K562 (cell line): Measurements from ENCODE around the gene RETN. TPM values are rescaled to one million over a fixed set of nuclear protein-coding genes. Genes with fewer than 3 reads are reported as not detected.

ENCODE experiments used
- BMI1 ChIP-seq: fragments of 150-350 bp; IDR thresholded peaks from 2 replicates; pipeline ENCODE4 v1.6.1; 2014; ENCODE audit warnings: low read length
- CBX1 ChIP-seq: sonication (generic); IDR thresholded peaks from 2 replicates; pipeline ENCODE4 v1.6.1; 2016; ENCODE audit warnings: antibody characterized with exemption, low read depth, mild to moderate bottlenecking
- CBX8 ChIP-seq: fragments of 200-600 bp; sonication (generic); IDR thresholded peaks from 2 replicates; pipeline ENCODE4 v1.6.1; 2012; ENCODE audit warnings: borderline replicate concordance, mixed run types, low read depth, mild to moderate bottlenecking, moderate library complexity, mixed read lengths, low read length, control low read depth, inconsistent platforms; ENCODE audit not compliant: poor library complexity, severe bottlenecking; ENCODE audit errors: extremely low read depth
- CREB1 ChIP-seq, 2 experiments: sonication (generic) in 1 of 2; formaldehyde crosslinking in 1 of 2; IDR thresholded peaks; 2 replicates each; pipeline versions ENCODE4 v1.6.1 to v1.8.0; 2012 to 2022; ENCODE audit warnings: inconsistent platforms in 1 of 2, mild to moderate bottlenecking in 1 of 2, missing genetic modification reagents in 1 of 2, moderate library complexity in 1 of 2
- CSDE1 ChIP-seq, 2 experiments: fragments of 450-650 bp; IDR thresholded peaks; 2 replicates each; pipeline ENCODE4 v1.6.1; 2016; ENCODE audit warnings: mild to moderate bottlenecking in 1 of 2
- EP400 ChIP-seq: fragments of 450-650 bp; IDR thresholded peaks from 2 replicates; pipeline ENCODE4 v1.6.1; 2017; ENCODE audit warnings: antibody characterized with exemption, mild to moderate bottlenecking, moderate library complexity
- HMGXB4 ChIP-seq: sonication (generic); formaldehyde crosslinking; IDR thresholded peaks from 2 replicates; pipeline ENCODE4 v1.8.1; 2023; ENCODE audit warnings: mild to moderate bottlenecking, missing genetic modification reagents
- KDM1A ChIP-seq, 2 experiments: fragments of 450-650 bp; IDR thresholded peaks; 2 replicates each; pipeline ENCODE4 v1.6.1; 2016; ENCODE audit warnings: mild to moderate bottlenecking in 2 of 2
- PML ChIP-seq: IDR thresholded peaks from 2 replicates; pipeline ENCODE4 v1.6.1; 2012; ENCODE audit warnings: low read length, inconsistent platforms
- PREB ChIP-seq: sonication (generic); formaldehyde crosslinking; IDR thresholded peaks from 2 replicates; pipeline ENCODE4 v1.8.1; 2023; ENCODE audit warnings: mild to moderate bottlenecking, missing genetic modification reagents
- TCF15 ChIP-seq: fragments of 250-450 bp; sonication (Bioruptor Pico); IDR thresholded peaks from 2 replicates; pipeline ENCODE4 v1.8.0; 2022; ENCODE audit warnings: moderate library complexity, mild to moderate bottlenecking, inconsistent platforms
- THAP12 ChIP-seq: fragments of 250-450 bp; sonication (Bioruptor Pico); IDR thresholded peaks from 2 replicates; pipeline ENCODE4 v1.9.0; 2021; ENCODE audit warnings: mild to moderate bottlenecking, inconsistent platforms
- ZHX1 ChIP-seq: fragments of 150-350 bp; conservative IDR thresholded peaks from 2 replicates; pipeline ENCODE4 v1.6.1; 2014; ENCODE audit warnings: low read length
- ZKSCAN3 ChIP-seq: fragments of 250-450 bp; sonication (Bioruptor Pico); IDR thresholded peaks from 2 replicates; pipeline ENCODE4 v1.4.0; 2020
- ZNF134 ChIP-seq: fragments of 250-450 bp; sonication (Bioruptor Pico); conservative IDR thresholded peaks from 2 replicates; pipeline ENCODE4 v1.4.0; 2020
- ZNF280B ChIP-seq: fragments of 250-450 bp; sonication (Bioruptor Pico); IDR thresholded peaks from 2 replicates; pipeline ENCODE4 v1.5.1; 2021; ENCODE audit warnings: mild to moderate bottlenecking
- polyA plus RNA-seq, 8 experiments: library from polyadenylated mRNA; depleted of rRNA in 4 of 8; stranded (reverse) in 5 of 8; unstranded in 3 of 8; fragments of >200 nt; fragmentation: Nextera tagmentation in 2 of 8; fragmentation: Illumina TruSeq in 1 of 8; extraction: Ambion mirVana in 2 of 8; extraction: Trizol in 1 of 8; gene quantifications; 2 replicates each; pipeline versions ENCODE4 v1.2.1 to v1.2.3, GENCODE V29; 2011 to 2014; ENCODE audit warnings: inconsistent platforms in 1 of 8, missing spikeins in 1 of 8
- total RNA-seq, 7 experiments: library from RNA; depleted of rRNA in 6 of 7; stranded (reverse); fragments of >200 nt in 6 of 7; fragmentation: Illumina TruSeq in 2 of 7; extraction: Trizol in 2 of 7; gene quantifications; 2 replicates each; pipeline versions ENCODE4 v1.2.1 to v1.2.3, GENCODE V29; 2011 to 2021; ENCODE audit warnings: low replicate concordance in 1 of 7

The RETN gene
- total and polyA plus RNA-seq, 9 of the 15 experiments (the other 6 are each of a cell fraction or from before 2014, with no cell fraction given): not detected

GRCh38 chr19:7637374-7638256 lies 31.2 kb upstream of the RETN start (continued):
- TF ChIP-seq HMGXB4 (CRISPR knock-in tag) (peak; percentile 74; the same call in 1 of the 2 replicates), ZNF134 (CRISPR knock-in tag) (no peak), PREB (no peak), KDM1A (IDR thresholded peaks at IDR 0.05) (no peak; a peak in 1 of 4 replicates), TCF15 (CRISPR knock-in tag) (no peak), CBX1 (no peak), CBX8 (no peak), EP400 (peak; percentile 87), CREB1 (IDR thresholded peaks at IDR 0.05) (no peak), CREB1 (CRISPR knock-in tag; IDR thresholded peaks at IDR 0.05) (0 out of 2 replicates have a peak, but pooled peaks have one; percentile 38), THAP12 (CRISPR knock-in tag) (no peak), CSDE1 (IDR thresholded peaks at IDR 0.05) (no peak), ZHX1 (no peak), ZKSCAN3 (CRISPR knock-in tag) (peak; percentile 42; the same call in 1 of the 2 replicates), BMI1 (no peak), ZNF280B (CRISPR knock-in tag) (no peak), PML (peak; percentile 24; the same call in 1 of the 2 replicates)
